Middle frontal gyrus (tissue), 1 donor: Measurements from ENCODE around the gene AMH.

Experiments
- DNase-seq: peaks from one replicate; pipeline ENCODE4 v3.0.0-alpha.2; 2015; ENCODE audit warnings: low spot score; ENCODE audit errors: extremely low spot score

Gene AMH

DNA sequence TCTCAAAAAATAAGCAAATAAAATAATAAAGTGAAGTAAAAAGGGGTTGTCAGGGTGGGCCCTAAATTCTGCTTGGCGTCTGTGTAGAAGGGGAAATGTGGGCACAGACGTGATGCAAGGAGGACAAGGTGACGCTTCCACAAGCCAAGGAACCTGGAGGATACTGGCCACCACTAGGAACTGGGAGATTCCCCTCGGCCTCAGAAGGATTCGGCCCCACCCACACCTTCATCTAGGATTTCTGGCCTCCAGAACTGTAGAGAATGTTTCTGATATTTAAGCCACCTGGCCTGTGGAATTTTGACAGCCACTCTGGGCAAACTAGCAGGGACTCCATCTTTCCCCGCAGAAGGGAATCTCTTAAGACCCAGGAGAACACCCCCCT lies 14.1 kb upstream of the AMH start:
- no peak for DNase-seq

DNA sequence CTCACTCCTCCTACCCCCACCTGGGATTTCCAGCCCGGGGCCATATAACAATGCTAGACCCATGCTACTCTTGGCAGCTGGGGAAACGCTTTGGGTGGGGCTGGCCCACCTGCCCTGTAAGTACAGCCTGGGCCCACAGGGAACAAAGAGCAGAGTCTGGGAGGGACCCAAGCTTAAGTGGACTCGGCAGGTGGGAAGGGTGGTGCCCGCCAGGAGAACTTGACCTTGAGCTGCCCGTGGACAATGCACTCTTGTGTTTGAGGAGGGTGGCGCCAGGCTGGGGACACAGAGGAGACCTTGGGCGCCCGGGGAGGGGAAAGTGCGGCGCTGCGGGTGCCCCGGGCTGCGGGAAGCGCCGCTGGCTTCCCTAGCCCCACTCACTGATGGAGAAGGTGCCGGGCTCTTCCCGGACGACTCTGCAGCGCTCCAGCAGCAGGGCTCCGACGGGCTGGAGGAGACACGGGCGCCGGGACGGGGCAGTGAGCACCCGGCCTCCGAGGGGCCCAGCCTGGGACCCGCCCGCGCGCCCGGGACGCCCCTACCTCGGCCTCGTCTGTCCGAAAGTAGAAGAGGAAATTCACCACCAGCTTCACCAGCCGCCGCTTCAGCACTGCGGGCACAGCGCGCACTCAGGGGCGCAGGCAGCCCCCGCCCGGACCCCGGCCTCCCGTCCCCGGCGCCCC lies 13.6 kb upstream of the AMH start:
- no peak for DNase-seq

DNA sequence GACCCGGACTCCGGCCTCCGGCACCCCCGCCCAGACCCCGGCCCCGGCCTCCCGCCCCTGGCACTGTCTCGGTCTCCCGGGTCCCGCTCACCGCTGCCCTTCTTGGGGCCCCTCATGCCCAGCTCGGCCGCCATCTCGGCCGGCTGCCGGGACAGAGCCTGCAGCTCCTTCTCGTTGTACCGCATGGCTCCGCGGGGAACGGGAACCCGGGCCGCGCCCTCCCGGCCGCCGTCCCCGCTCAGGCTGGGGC lies 13.1 kb upstream of the AMH start:
- no peak for DNase-seq

DNA sequence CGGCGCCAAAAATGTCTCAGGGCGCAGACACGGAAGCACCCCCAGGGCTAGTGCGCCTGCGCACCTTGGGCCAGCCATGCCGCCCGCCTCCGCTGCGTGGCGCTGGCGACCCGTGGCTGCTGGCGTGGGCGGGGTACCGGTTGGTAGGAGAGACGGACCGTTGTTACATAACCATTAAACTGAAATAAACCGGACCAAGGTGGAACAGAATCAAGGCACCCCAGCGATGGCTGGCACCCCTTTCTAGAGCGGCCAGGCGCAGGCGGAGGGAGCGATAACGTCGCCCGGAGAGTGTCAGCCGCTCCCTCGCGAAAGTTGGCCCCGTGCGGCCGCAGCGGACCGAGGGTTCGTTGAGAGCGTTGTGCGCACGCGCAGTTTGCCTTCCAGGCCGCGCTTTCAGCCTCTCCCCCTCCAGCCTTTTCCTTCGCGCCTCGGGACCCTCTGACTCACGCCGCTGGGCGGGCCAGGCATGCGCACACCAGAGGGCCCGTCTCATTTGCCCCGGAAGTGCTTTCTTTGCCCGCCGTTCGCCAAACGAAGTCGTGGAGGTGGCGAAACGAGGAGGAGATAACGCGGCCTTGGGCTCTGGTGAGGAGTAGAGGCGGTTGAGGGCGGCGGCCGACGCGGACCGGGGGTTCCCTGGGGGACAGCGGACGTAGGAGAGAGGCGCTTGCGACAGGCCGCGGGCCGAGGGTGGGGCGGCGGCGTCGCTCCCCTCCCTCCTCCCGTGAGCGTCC lies 12.6 kb upstream of the AMH start, which contains the start of the genes PLEKHJ1 and SF3A2:
Gene PLEKHJ1, minus strand, starts transcription at position 16 of the 737 bp plus-strand sequence. CDS start 81 bp downstream, outside the sequence.
Gene SF3A2, plus strand, starts transcription at position 511 of the 737 bp plus-strand sequence. CDS start 6,595 bp downstream, outside the sequence.
- peak; percentile 95 for DNase-seq

DNA sequence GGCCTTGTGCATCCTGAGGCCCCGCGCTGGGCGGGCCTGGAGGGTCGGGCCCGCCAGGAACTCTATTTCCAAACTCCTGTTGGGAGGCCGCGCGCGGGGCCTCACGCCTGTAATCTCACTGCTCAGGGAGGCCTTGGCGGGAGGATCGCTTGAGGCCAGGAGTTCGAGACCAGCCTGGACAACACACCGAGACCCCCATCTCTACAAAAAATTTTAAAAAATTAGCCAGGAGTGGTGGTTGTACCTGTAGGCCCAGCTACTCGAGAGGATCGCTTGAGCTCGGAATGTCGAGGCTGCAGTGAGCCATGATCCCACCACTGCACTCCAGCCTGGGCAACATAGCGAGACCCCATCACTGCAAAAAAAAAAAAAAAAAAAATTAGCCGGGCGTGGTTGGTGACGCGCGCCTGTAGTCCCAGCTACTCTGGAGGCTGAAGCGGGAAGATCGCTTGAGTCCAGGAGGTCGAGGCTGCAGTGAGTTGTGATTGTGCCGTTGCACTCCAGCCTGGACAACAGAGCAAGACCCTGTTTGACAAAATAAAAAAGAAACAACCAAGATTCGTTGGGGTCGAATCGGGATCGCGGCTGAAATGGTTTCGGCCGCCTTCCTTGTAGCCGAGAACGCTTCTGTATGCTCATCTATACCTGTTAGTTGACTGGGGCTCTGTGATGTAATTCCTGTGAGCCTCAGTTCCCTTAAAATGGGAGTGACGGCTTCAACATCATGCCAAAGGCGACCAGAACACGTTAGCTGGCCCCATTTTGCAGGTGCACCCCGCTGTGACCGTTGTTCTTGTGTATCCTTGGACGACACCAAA lies 11.9 kb upstream of the AMH start:
- no peak for DNase-seq

DNA sequence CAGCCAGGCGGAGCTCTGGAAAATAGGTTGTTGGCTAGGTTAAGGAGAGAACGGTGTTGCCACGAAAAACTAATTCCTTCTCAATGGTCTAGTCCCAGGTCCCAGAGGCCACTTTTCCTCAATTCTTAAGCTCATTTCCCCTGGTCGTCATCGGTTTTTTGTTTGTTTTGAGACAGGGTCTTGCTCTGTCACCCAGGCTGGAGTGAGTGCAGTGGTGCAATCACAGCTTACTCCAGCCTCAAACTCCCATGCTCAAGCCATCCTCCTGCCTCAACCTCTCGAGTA lies 11.3 kb upstream of the AMH start:
- DNase-seq, result no peak

DNA sequence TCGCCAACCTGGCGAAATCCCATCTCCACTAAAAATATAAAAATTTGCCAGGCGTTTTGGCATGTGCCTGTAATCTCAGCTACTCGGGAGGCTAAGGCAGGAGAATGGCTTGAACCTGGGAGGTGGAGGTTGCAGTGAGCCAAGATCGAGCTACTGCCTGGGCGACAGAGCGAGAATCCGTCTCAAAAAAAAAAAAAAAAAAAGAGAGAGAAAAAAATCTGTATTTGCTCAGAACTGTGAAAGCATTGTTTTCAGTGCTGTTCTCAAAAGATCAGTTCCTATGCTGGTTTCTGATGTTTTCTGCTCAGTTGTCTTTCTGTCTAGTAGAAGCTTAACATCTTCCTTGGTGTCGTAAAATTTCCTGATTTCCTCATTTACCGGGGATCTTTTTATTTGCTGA lies 9.9 kb upstream of the AMH start:
- DNase-seq, result no peak

DNA sequence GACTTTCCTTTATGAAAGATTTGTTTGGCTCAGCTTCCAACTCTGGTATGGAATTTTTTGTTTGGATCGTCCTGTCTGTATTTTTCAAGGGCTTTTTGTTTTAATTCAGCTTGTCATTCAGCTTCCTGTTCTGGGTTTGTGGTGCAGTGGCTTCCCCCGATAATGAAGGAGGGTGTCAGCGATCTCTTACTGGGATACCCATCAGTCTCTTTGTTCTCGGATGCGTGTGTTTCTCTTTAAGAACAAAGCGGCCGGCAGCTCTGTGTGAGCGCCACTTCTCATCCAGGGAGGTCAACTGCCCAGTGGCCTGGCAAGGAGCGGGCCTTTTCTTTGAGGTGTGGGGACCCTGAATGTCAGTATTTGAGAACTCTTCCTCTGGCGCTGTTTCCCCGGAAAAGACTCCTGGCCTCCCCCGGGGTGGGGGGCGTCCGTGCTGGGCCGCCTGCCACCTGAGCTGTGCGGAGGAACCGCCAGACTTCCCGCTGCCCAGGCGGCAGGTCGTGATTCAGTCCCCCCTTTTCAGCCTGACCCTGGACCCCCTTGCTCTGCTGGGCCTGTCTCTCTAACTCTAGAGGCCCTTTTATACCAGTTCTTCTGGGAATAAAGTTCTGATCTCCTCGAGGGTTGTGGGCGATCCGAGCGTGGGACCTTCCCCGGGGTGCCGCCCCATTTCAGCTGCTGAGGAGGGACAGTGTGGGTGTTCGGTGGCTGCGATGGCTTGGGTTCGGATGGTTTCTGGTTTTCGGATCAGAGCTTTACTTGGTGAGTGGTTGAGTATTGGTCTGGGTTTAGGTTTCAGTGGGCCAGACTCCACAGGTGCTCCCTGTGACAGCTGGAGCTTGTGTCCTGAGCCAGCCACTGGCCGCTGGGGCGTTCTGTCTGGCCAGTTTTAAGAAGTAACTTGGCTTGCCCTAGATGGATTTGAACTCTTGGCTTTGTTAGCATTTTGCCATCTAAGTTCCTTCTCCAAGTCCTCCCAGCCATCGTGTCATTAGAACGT lies 9.1 kb upstream of the AMH start:
- DNase-seq, result no peak

DNA sequence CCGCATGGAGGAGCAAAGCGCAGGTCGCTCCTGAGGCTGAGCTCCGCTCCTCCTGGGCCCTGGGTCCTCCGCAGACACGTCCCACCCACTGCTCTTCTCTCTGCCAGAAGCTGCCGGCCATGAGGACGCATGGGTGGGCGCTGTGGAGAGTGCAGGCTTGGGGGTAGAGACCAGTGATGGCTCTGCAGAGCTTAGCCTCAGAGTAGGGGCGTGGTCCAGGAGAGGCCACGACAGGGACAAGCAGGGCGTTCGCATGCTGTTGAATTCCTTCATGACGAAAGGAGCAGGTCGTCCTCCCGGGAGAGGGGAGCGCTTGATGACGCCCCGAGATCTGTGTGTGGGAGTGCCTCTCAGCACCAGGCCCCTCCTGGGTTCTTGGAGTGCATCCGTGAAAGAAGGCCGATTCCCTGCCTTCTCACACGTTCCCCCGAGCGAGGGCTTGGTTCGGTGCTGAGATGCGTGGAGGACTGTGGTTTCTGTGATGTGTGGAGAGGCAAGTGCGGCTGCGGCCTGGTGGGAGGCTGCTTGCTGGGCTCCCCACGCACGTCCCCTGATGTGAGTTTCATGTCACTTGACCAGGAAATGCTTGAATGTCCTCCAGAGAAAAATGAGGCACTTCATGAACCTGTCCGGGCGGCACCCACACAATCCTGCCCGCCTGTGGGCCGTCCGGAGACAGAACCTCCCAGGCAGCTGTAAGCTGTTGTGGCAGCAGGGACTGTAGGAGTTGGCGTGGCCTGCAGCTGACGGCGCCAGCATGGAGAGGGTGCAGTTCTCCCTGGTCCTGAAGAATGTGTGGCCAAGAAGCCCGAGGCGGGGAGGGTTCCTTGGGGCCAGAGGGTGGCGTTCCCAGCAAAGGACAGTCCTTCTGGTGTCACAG lies 8.0 kb upstream of the AMH start:
- DNase-seq, result no peak

DNA sequence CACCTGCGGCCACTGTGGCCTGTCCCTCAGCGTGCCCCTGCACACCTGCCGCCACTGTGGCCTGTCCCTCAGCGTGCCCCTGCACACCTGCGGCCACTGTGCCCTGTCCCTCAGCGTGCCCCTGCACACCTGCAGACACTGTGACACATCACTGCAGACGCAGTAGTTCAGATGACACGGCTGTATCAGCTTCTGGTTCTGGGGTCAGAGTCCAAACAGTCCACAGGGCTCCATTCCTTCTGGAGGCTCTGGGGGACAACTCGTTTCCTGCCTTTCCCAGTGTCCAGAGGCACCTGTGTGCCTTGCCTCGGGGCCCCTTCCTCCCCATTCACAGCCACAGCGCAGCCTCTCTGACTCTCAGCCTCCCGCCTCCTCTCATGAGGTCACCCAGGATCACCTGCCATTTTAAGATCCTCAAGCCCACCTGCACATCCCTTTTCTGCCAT lies 7.0 kb upstream of the AMH start:
- no peak for DNase-seq

DNA sequence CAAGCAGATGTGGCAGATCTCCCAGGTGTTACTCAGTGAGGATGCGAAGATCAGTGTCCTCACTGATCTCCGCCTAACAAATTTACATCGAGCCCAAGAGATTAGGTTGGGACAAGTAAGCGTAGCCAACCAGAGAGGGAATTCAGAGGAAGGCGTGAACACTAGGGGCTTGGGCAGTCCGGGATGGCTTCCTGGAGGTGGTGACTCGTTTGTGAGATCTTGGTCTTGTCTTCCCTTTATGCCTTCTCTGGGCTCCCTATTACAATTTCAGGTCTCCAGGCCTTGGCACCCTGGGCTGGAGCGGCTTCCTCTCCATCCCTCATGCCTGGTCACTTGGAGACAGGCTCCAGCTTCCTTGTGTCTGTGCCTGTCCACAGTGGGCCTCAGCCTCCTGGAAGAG lies 6.3 kb upstream of the AMH start:
- no peak for DNase-seq

DNA sequence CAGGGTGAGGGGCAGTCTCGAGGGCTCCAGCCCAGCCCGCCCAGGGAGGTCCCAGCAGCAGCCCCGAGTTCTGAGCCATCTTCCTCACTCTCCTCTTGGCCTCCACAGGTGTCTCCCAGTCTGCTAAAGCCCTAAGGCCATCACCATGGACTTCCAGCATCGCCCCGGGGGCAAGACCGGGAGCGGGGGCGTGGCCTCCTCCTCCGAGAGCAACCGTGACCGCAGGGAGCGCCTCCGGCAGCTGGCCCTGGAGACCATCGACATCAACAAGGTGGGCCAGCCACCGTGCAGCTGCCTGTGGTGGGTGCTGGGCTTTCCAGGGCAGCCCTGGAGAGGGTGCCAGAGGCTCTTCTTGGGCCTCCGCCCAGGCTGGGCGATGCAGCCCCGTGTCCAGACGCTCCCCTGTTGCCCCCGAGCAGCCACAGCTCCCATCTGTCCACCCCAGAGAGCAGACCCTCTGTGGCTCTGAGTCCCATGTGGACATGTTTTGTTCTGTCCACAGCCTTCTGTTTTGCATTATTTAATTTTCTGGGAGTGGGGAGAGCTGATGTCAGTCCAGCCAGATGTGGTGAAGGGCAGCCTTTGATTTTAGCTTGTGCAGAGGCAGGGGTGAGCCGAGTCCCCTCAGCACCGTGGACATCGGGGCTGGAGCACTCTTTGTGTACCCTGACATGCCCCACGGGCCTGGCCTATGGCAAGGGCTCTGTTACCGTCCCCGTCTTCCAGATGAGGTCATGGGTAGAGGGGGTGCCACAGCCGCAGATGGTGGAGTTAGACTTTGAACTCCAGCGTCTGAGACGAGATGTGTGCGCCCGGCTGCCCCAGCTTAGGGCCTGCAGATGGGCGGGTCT lies 5.6 kb upstream of the AMH start:
- no peak for DNase-seq

DNA sequence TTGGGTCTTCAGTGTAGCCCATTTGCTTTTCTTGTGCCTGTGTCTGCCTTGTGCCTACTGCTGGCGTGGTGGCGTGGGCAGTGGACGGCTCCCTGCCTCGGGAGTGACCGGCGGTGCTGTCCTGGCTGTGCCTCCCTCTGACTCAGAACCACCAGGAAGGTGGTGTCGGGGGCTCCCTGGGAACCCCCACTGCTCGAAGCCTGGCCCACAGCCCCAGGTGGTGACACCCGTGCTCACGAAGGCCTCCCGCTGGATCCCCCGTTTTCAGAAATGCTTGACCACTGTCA lies 5.1 kb upstream of the AMH start:
- DNase-seq, result no peak

DNA sequence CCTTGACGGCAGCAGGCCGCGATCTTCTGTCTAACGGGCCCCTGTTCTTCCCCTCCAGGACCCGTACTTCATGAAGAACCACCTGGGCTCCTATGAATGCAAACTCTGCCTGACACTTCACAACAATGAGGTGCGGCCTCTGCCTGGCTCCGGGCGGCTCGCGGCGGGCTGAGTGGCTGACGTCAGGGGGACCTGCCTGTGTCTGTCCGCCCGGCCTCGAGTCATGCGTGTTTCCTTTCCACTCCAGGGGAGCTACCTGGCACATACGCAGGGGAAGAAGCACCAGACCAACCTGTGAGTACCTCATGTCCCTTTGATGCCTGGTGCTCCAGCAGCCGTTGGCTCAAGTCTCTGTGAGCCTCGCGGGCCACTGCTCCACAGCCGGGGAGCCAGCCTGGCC lies 4.6 kb upstream of the AMH start:
- no peak for DNase-seq

DNA sequence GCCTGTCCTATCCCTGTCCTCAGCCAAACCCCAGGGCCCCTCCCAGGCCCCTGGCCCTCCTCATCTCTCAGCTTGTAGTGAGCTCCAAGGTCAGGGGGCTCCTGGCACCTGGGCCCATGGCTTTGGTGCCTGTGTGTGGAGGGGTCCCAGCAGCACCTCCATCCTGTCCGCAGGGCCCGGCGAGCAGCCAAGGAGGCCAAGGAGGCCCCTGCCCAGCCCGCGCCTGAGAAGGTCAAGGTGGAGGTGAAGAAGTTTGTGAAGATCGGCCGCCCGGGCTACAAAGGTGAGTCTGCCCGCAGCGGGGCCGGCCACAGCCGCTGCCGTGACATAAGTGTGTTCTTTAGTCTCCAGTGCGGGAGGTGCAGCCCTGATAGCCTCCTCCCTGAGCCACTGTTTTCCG lies 3.9 kb upstream of the AMH start:
- no peak for DNase-seq

DNA sequence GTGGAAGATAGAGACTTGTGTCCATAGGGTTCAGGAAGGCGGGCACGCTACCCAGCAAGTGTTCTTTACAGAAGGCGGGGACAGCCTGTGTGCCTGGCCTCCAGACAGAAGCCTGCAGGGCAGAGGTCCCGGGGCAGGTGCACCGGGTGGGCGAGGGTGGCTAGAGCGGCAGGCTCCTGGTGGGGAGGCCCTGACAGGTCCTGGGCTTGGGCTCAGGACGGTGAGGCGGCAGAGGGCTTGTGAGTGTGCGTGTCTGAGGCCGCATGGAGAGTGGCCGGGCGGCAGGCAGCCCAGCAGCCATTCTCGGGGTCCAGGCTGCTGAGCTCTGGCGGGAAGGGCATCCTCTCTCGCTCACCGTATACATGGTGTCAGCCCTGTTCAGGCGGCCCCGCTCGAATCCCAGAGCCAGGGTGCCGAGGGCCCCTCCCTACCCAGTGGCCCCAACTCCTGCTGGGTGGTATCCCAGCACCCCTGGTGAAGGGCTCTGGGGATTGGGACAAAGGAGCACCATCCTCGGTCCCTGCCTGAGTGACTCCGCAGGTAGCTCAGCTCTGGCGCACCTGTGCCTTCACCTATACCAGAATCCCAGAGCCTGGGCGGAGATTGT lies 3.0 kb upstream of the AMH start:
- no peak for DNase-seq

DNA sequence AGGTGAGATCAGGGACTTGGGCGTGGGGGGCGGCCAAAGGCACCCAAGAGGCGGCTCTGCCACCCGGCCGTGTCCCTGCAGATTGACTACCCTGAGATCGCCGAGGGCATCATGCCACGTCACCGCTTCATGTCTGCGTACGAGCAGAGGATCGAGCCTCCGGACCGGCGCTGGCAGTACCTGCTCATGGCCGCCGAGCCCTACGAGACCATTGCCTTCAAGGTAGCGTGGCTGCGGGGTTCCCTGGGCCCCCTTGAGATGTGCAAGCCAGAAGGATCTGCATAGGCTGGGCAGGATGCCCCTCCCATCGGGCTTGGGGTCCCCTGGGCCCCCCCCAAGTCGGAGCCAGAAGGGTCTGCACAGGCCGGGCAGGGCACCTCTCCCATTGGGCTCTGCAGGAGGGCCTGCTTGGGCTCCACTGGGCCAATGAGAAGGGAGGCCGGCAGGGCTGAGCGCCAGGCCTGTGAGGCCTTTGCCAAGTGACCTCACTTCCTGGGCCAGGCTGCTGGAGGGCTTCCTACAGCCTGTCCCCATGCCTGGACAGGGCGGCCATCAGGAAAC lies 2.2 kb upstream of the AMH start:
- DNase-seq, result no peak

DNA sequence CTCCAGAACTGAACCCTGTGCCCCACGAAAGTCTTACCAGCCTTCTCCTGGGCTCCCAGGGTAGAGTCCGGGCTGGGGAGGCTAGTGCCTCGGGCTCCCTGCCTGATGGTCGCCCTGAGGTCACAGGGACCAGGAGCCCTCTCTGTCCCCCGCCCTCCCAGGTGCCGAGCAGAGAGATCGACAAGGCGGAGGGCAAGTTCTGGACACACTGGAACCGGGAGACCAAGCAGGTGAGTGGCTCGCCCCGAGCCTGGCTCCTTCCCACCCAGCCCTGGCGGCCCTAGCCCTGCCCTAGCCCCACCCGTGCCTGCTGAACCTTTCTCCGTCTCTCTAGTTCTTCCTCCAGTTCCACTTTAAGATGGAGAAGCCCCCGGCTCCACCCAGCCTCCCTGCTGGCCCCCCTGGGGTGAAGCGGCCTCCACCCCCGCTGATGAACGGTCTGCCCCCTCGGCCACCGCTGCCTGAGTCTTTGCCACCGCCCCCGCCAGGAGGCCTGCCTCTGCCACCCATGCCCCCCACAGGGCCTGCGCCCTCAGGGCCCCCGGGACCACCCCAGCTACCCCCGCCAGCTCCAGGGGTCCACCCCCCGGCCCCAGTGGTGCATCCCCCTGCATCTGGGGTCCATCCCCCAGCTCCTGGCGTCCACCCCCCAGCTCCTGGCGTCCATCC lies 1.6 kb upstream of the AMH start:
- DNase-seq, result no peak
